AG09319 (cell line): ENCODE data around the gene RHBDL1.

Experiments
- DNase-seq: peaks from one replicate; pipeline ENCODE4 v3.0.0-alpha.2; 2010; ENCODE audit warnings: low read depth; ENCODE audit errors: extremely low read depth
- TF ChIP-seq, protein P1 (sequence below): IDR thresholded peaks from 2 replicates; pipeline ENCODE4 v1.5.1; 2011; ENCODE audit warnings: low read depth, mild to moderate bottlenecking, inconsistent platforms, low read length, moderate library complexity

RHBDL1 gene

DNA sequence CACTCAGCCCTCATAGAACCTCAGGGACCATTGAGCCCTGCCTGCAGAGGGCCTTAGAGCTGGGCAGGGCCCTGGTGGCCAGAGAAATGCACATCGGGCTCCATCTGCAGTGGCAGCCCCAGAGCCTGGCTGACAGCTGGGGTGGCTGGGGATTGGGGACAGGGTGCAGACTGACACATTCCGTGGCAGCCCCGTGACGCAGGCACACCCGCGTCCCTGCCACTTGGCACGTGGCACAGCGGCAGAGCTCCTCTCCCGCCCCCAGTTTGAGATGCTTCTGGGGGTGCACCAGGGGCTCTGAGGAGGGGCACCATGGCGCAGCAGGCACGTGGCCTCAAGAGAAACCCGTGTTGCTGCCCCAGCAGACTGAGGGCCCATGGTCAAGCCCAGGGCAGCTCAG, 27.9 kb downstream of the RHBDL1 start:
- no peak for DNase-seq
- TF ChIP-seq, protein P1, sequence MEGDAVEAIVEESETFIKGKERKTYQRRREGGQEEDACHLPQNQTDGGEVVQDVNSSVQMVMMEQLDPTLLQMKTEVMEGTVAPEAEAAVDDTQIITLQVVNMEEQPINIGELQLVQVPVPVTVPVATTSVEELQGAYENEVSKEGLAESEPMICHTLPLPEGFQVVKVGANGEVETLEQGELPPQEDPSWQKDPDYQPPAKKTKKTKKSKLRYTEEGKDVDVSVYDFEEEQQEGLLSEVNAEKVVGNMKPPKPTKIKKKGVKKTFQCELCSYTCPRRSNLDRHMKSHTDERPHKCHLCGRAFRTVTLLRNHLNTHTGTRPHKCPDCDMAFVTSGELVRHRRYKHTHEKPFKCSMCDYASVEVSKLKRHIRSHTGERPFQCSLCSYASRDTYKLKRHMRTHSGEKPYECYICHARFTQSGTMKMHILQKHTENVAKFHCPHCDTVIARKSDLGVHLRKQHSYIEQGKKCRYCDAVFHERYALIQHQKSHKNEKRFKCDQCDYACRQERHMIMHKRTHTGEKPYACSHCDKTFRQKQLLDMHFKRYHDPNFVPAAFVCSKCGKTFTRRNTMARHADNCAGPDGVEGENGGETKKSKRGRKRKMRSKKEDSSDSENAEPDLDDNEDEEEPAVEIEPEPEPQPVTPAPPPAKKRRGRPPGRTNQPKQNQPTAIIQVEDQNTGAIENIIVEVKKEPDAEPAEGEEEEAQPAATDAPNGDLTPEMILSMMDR: no peak

DNA sequence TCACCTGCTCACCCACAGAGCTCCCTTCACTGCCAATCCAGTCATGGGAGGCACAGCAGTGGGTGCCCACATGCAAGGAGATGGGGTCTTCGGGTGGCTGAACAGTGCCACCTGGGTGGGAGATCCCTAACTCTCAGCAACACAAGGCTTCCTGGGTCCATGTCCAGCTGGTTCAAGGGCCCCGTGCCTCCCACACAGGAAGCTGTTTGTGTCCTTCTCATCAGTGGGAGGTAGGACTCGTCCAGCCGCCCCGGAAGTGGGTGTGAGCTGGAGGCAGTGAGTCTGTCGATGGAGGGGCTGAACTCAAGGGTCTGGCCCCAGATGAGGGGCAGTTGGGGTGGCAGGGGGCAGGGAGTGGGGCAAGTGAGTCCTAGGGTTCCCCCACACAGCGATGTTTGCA, 28.6 kb downstream of the RHBDL1 start:
- no peak for DNase-seq
- TF ChIP-seq, protein P1: no peak

DNA sequence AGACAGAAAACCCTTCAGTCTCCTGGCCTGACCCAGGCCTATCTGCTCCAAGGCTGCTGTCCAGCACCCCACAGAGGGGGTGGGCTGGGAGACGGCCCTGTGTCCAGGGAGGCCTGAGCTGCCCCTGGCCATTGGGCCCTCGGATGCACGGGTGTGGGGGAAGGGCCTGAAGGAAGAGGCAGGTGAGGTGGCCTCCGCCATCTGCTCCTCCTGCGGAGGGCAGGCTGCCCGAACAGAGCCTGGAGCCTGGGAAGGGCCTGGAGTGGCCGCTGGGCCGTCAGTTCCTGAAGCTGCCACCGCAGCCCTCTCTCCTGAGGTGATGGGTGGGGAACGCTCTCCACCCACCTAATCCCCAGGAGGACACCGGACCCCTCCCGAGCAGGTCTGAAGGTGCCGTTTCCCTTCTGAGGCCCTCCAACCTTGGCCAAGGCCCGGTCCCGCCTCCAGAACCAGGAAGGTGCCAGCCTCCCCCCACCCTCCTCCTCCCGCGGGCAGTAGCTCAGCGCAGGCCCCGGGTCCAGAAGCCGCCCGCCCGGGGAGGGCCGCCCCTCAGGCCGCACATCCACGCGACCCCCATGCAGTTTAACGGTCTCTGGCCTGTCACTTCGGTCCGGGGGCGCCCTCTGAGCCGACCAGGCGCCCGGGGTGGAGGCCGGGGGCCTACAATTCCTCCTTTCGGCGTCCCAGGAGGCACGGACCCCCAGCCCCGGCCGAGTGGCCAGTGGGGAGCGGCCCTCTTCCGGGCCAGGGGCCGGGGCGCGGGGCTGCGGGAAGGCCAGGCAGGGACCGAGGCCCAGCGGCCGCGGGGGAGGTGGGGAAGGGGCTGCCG, 29.3 kb downstream of the RHBDL1 start:
- no peak for DNase-seq
- TF ChIP-seq, protein P1: no peak

DNA sequence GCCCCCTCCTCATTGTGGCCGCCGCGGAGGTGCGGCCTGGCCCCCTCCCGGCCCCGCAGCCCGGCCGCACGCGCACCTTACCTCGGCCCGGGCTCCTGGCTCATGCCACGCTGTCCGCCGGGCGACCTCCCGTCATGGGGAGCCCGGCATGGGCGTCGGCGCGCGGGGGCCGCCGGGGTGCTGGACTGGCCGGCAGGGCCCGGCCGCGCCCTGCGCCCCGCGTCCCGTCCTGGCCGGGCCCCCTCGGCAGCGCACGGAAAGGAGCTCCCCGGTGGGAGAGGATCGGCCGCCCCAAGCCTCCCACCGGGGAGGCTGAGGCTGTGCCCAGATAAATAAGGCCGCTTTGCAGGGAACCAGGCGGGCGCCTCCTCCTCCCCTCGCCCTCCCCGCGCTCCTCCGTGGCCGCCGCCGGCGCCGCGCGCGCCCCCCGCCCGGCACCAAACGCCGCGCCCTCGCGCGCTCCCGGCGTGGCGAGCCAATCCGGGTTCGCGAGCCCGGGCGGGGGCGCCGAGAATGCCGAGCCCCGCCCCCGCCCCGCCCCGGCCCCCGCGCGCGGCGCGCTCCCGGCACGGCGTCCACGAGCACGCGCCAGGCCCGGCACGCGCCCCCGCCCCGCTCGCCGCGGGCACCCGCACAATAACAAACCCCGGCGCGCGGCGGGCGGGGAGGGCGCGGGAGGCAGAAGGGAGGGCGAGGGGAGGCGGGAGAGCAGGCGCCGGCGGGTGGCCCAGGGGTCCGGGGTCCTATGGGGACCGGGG, 30.1 kb downstream of the RHBDL1 start, which contains the start of gene FBXL16:
TSS of gene FBXL16 (minus strand) at position 371 of the 758 bp plus-strand sequence. CDS start 8,396 bp downstream, outside the sequence.
- DNase-seq: no peak
- TF ChIP-seq, protein P1: no peak

DNA sequence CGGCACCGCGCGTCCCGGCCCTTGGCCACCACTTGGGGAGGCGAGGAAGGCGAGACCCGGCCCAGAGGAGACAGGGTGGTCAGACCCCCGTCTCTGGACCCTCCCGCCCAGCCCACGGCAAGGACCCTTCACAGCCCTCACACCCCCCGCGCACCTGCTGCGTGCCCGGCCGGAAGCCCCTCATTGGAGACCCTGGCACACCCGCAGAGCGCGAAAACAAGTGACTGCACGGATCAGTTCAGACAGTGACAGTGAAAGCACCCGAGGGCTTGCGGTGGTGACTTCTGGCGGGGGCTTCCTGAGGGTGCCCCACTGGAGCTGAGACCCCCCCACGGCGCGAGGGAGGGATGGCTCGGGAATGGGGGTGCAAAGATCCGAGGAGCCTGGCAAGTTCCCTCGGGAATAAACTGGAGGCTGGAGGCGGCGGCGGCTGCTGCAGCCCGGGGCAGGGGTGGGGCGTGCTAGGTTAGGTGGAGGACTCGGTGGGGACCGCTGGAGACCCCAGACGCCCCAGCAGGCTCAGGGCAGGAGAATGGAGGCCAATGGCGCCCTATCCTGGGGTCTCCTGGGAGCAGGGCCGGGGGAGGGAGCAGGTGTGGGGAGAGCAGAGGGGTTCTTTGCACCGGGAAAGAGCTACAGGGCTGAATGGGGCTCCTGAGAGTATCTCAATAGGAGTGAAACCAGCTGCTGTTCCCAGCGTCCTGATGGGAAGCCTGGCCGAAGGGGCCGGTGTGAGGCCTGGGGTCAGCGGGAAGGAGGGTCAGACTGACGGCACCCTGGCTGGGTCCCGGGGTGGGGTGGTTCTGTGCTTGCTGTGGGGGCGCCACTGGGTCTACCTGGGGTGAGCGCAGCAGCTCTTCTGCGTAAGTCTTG, 31.0 kb downstream of the RHBDL1 start:
- no peak for DNase-seq
- TF ChIP-seq, protein P1: no peak

DNA sequence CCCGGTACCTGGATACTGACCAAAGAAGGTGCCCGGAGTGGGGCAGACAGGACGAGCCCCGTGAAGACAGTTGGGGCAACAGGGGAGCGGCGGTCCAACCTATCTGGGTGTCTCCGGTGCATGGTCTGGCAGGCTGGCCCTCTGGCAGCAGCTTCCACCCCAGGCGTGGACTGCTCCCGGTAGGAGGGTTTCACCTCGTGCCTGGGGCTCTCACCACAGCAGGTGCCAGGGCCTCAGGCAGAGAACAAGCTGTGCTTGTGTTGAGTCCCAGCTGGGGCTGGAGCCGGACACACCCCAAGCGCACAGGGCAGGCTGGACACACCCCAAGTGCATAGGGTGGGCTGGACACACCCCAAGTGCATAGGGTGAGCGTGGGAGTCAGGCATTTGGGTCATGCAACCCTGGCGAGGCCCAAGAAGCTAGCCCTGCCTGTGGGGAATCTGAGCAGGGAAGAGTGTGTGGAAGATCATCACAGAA, 31.6 kb downstream of the RHBDL1 start:
- DNase-seq: no peak
- TF ChIP-seq, protein P1: no peak
